SU-DHL-6 (cell line): Measurements from ENCODE around the gene GPR180.

ENCODE experiments used
- EZH2phosphoT487 ChIP-seq: fragments of 200-600 bp; sonication (generic), shearing (Covaris generic); conservative IDR thresholded peaks from 2 replicates; pipeline ENCODE4 v1.6.1; 2018; ENCODE audit warnings: mild to moderate bottlenecking, antibody characterized with exemption, low read length, moderate library complexity, mixed read lengths
- TF ChIP-seq, protein P1 (sequence below): fragments of 200-600 bp; sonication (generic); IDR thresholded peaks from one replicate; pipeline ENCODE4 v1.5.1; 2017; ENCODE audit warnings: antibody characterized with exemption, mild to moderate bottlenecking, low read length, moderate library complexity; ENCODE audit not compliant: insufficient read depth, poor library complexity, severe bottlenecking

DNA sequence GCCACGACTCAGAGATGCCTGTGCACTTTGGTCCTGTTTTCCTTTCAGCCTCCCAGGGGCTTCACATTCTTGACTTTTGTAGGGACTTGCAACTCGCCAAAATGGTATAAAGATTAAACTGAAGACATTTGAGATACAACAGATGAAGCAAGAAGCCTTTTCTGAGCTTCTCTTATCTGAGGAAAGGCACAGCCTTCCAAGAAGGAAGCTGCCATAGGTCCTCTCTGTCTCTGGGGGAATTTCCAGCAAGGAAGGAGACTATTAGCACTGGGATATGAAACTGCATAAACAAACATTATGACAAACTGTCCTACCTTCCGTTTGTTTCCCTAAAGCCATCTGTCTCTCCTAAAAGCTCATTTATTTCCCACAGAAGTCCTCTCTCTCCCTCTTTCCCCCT lies 45.0 kb upstream of the GPR180 start:
- TF ChIP-seq, protein P1, sequence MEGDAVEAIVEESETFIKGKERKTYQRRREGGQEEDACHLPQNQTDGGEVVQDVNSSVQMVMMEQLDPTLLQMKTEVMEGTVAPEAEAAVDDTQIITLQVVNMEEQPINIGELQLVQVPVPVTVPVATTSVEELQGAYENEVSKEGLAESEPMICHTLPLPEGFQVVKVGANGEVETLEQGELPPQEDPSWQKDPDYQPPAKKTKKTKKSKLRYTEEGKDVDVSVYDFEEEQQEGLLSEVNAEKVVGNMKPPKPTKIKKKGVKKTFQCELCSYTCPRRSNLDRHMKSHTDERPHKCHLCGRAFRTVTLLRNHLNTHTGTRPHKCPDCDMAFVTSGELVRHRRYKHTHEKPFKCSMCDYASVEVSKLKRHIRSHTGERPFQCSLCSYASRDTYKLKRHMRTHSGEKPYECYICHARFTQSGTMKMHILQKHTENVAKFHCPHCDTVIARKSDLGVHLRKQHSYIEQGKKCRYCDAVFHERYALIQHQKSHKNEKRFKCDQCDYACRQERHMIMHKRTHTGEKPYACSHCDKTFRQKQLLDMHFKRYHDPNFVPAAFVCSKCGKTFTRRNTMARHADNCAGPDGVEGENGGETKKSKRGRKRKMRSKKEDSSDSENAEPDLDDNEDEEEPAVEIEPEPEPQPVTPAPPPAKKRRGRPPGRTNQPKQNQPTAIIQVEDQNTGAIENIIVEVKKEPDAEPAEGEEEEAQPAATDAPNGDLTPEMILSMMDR: no peak
- no peak for TF ChIP-seq EZH2phosphoT487
